ENCODE measurements around the gene CIAO1.

DNA sequence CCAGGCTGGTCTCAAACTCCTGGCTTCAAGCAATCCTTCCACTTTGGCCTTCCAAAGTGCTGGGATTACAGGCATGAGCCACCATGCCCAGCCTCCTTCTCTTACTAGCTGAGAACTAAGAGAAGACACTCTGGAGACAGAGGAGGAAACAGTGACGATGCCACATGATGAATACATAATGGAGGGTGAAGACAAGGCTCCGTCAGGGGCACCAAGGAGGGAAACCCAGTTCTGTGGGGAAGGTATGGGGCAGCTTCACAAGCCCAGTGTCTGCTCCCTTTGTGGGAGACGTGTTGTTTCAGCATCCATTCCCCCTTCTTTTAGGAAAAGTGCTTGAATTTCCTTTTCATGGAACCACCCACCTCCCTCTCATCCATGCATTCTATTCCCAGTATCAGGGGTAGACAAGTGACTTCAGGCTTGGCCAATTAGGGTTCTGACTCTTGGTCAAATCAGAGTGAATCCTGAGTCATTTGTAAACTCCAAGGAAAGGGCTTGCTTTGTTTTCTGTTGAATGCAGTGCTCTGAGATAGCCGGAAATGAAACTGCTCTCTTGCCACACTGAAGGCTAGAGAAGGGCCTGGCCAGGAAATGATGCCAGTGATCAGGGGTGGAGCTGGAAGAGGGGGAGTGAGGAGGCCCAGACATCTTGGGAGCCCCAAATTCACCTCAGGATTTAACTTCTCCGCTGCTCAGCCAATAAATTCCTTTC lies 24.0 kb upstream of the CIAO1 start:
- no peak for TF ChIP-seq POLR2A (IDR thresholded peaks at IDR 0.05)
- TF ChIP-seq, protein P1, sequence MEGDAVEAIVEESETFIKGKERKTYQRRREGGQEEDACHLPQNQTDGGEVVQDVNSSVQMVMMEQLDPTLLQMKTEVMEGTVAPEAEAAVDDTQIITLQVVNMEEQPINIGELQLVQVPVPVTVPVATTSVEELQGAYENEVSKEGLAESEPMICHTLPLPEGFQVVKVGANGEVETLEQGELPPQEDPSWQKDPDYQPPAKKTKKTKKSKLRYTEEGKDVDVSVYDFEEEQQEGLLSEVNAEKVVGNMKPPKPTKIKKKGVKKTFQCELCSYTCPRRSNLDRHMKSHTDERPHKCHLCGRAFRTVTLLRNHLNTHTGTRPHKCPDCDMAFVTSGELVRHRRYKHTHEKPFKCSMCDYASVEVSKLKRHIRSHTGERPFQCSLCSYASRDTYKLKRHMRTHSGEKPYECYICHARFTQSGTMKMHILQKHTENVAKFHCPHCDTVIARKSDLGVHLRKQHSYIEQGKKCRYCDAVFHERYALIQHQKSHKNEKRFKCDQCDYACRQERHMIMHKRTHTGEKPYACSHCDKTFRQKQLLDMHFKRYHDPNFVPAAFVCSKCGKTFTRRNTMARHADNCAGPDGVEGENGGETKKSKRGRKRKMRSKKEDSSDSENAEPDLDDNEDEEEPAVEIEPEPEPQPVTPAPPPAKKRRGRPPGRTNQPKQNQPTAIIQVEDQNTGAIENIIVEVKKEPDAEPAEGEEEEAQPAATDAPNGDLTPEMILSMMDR (IDR thresholded peaks at IDR 0.05): no peak
- no peak for TF ChIP-seq POLR2AphosphoS5 (IDR thresholded peaks at IDR 0.05)

All from prostate gland (tissue), 2 donors.